ENCODE results near the gene FTO.

Gene FTO

DNA sequence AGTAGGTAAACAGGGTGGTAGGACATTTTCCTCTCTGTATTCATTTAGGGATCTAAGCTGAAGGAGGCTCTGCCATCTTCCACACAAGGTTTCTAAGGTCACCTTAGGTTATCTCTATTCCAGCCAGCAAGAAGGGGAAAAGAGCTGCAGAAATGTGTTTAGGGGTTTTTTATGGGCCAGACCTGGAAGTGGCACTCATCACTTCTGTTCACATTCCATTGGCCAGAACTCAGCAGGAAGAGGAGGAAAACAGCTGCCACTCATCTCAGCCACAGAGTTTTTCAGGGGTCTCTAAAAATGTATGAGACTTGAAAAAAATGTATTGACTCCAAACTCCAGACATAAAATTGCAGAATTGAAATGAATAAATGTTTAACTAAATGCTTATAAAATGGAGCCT lies 65.8 kb downstream of the FTO start:
- DNase-seq (ENCODE audit: low spot score), result no peak
- no peak overlapping the region for H3K4me3 ChIP-seq
- TF ChIP-seq, protein P1, sequence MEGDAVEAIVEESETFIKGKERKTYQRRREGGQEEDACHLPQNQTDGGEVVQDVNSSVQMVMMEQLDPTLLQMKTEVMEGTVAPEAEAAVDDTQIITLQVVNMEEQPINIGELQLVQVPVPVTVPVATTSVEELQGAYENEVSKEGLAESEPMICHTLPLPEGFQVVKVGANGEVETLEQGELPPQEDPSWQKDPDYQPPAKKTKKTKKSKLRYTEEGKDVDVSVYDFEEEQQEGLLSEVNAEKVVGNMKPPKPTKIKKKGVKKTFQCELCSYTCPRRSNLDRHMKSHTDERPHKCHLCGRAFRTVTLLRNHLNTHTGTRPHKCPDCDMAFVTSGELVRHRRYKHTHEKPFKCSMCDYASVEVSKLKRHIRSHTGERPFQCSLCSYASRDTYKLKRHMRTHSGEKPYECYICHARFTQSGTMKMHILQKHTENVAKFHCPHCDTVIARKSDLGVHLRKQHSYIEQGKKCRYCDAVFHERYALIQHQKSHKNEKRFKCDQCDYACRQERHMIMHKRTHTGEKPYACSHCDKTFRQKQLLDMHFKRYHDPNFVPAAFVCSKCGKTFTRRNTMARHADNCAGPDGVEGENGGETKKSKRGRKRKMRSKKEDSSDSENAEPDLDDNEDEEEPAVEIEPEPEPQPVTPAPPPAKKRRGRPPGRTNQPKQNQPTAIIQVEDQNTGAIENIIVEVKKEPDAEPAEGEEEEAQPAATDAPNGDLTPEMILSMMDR (IDR thresholded peaks at IDR 0.05), result no peak
- H3K27ac ChIP-seq, result peak overlapping the region in 1 of 2 donors; percentile 11

DNA sequence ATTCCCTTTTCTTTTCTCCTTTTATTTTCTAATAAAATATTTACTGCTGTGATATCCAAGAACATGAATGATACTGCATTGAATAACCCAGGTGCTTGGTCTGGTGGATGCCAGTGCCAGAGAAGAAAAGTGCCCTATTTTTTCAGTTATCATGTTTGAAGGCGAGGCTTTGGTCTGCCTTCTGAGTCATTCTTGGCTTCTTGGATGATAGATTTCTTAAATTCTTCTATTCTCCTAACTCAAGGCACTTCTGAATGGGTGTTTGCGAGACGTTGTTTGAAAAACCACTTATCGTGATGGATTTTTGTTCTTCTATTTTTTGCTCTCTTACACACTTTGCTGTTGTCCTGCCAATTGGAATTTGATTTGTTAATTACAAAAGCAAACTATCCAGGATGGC lies 66.7 kb downstream of the FTO start:
- TF ChIP-seq, protein P1 (IDR thresholded peaks at IDR 0.05), result no peak
- Histone ChIP-seq H3K4me3 (no peak overlapping the region), H3K27ac (no peak overlapping the region)
- no peak for DNase-seq (ENCODE audit: low spot score)

DNA sequence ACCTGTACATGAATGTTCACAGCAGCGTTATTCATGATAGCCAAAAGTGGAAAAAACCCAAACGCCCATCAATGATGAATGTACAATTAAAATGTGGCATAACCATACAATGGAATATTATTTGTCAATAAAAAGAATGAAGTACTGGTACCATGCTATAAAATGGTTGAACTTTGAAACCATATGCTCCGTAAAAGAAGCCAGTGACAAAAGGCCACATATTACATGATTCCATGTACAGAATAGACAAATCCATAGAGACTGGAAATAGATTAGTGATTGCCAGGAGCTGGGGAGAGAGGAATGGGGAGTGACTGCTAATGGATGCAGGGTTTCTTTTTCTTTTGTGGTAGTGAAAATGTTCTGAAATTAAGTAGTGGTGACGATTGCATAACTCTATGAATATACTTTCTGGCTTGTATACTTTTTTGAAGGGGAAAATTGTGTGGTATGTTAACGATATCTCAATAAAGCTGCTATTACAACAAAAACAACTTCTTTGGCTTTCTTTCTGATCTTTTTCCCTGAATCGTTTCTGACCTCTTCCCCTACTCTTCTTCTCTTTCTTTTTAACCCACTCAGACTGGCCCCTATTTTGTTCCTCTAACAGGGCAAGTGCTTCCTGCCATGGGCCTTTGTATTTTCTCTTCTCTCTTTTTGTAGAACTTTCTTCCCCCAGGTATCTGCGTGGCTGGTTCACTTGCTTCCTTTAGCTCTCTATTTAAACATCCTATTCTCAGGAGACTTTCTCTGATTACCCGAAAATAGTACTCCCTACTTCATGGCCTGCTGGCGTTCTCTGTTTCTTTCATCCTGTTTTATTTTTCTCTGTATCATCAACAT lies 67.9 kb downstream of the FTO start:
- DNase-seq (ENCODE audit: low spot score), result no peak
- Histone ChIP-seq H3K27ac (no peak overlapping the region), H3K4me3 (no peak overlapping the region)
- TF ChIP-seq, protein P1 (IDR thresholded peaks at IDR 0.05), result no peak

DNA sequence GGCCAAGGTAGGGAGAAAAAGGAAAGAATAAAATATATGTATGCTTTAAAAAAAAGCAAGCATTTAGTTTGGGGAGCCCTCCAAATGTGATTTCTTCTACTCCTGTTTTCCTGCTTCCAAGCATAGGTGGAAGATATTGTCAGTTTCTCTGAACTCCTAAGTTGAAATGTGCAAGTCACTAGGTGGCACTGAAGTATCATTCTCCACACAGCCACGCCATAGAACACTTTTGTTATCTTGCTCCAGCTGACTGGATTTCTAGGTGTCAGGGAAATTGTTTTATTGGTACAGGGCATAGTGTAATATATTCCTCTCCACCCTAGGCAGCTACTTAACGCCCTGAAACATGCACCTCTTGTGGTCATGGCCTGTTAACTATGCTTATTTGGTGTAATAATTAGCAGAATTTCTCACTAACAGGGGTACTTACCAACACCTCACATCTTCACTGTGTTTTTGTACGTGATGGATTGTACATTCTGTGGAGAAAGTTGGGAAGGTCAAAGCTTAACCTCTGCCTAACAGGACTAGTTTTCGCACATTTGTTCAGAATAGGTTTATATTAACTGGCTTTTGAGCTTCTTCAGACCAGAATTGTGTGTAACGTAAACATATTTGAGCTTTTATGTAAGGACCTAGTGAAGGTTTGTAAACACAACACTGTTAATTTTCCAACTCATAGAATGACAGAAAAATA lies 69.3 kb downstream of the FTO start:
- Histone ChIP-seq H3K4me3 (no peak overlapping the region), H3K27ac (peak overlapping the region in 1 of 2 donors; percentile 2)
- TF ChIP-seq, protein P1 (IDR thresholded peaks at IDR 0.05), result no peak
- DNase-seq (ENCODE audit: low spot score), result no peak

DNA sequence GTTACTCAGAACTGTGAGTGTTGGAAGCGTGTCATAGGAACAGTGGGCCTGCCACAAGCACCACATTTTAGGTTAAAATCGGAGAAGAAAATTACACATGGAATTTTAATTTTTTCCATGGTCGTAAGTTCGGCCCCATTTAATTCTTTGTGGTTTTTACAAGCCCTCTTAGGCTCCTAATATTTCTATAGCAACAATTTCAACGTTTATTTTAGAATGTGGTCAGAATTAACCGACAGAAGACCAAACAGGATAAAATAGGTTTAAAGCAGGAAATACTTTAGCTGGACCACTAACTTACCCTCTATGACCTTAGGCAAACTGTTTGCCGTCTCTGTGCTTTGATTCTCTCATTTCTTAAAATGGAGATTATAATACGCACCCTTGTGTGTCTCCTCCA lies 69.9 kb downstream of the FTO start:
- Histone ChIP-seq H3K27ac (peak overlapping the region in 1 of 2 donors; percentile 2), H3K4me3 (no peak overlapping the region)
- TF ChIP-seq, protein P1 (IDR thresholded peaks at IDR 0.05), result no peak

DNA sequence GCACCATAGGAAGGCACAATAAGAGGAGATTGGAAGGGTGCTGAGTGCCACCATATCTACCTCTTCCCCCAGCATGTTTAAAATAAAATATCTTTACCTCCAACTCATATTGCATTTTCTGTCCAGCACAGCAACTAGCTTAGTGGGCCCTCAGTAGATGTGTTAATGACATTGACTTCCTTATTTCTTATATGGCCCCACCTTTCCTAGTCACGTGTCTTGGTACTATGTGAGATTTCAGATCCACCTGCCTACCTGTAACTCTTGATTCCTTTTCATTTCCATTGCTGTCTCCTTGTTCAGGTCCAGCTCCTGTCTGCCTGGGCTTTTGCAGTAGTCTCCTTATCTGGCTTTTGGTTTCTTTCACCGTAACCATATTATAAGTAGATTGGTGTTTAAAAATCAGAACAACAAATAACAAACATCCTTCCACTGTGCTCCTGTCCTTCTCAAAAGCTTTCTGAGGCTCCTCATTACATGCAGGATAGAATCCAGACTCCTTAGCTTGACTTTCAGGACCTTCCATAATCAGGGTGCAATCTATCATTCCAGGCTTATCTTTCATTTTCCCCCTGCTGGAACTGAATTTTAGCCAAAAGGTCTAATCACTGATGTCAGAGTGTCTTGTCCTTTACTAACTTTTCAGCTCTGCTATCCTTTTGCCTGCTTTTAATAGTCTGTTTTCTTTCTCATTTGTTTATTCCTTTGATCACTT lies 71.3 kb downstream of the FTO start:
- no peak for DNase-seq (ENCODE audit: low spot score)
- Histone ChIP-seq H3K27ac (no peak overlapping the region), H3K4me3 (no peak overlapping the region)
- TF ChIP-seq, protein P1 (IDR thresholded peaks at IDR 0.05), result no peak

More for the DNA sequence above, 69.9 kb downstream of the FTO start:
- no peak for DNase-seq (ENCODE audit: low spot score)
